GM19193 (cell line): ENCODE measurements around the gene UQCRH.

Experiments
- POLR2A ChIP-seq: IDR thresholded peaks from 4 replicates; pipeline ENCODE4 v1.6.1; 2011; ENCODE audit not compliant: insufficient read depth, insufficient read length; ENCODE audit errors: extremely low read depth

Gene UQCRH

GRCh38 chr1:46317323-46317722, 13.8 kb downstream of the UQCRH start:
- no peak for TF ChIP-seq POLR2A

DNA sequence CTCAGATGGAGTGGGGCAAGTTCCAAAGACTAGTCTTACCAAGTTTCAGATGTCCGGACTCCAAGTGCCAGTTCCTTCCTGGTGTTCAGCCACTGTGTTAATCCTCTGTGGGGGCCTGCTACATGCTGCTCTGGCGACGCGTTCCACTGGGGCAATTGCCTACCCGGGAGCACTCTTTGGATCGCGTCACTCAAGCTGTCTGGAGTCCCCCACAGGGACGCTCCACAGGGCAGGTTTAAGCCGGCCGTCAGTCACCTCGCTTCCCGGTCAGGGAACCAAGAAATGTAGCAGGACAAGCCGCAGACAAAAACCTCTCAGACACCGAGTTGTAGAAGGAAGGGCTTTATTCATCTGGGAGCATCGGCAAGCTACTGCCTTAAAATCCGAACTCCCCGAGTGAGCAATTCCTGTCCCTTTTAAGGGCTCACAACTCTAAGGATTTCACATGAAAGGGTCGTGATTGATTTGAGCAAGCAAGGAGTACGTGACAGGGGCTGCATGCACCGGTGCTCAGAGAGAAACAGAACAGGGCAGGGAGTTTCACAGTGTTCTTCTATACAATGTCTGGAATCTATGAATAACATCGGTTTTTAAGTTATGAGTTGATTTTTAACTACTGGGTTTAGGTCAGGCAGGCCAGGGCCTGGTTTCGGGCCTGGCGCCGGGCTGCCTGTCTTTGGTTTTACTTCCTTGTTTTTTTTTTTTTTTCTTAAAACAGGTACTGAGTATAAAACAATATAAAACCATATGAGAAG, 28.5 kb downstream of the UQCRH start:
- peak; percentile 49 for TF ChIP-seq POLR2A

- TF ChIP-seq POLR2A: peak; percentile 67
Measured at GRCh38 chr1:46333300-46334029, 30.0 kb downstream of the UQCRH start.

DNA sequence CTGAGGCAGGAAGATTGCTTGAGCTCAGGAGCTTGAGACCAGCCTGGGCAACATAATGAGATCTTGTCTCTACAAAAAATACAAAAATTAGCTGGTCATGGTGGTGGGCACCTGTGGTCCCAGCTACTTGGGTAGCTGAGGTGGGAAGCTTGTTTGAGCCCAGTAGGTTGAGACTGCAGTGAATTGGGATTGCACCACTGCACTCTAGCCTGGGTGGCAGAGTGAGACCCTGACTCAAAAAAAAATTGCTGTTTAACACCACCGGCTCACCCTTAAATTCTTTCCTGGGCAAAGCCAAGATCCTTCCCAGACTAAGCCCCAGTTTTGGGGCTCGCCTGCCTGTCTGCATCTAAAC, 30.5 kb downstream of the UQCRH start:
- peak; percentile 57 for TF ChIP-seq POLR2A

GRCh38 chr1:46335081-46335480, 31.6 kb downstream of the UQCRH start:
- TF ChIP-seq POLR2A: no peak

DNA sequence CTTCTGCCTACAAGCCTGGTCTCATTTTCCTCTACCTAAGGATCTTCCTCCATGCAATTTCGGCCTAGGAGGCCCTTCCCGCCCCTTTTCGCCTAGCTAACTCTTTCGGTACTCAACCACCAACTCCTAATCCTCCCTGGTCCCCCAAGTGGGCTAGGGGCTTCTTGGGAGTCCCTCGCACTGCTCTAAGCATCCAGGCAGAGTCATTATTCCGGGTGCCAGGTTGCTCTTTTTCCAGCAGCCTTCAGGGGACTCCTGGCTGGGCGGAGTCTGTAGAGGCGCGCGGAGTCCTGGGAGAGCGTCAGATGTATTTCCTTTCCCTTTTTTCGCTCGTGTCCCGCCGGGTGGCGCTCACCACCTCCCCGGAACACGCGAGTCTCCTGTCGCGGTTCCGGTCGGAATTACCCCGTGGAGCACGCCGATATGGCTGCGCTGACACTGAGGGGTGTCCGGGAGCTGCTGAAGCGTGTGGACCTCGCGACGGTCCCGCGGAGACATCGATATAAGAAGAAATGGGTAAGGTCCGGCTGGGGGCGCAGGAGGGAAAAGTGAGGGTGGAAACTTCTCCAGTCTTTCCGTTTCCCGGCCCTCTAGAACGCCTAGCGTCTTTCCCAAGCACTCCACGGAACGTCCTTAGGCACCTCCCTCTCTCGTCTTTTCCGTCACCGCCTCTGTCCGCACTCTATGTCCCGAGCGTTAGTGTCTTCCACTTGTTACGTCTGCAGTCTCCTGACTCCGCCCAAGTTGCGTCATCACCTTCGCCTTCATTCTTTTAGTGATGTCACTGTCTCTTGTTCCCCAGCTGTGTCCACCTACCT, 37.1 kb downstream of the UQCRH start, which contains the start of gene NSUN4:
NSUN4 (plus strand) TSS at position 404 of the 818 bp plus-strand sequence; CDS start at position 424, 20 bp downstream.
- peak; percentile 85 for TF ChIP-seq POLR2A

GRCh38 chr1:46341222-46342083, 38.0 kb downstream of the UQCRH start:
- no peak for TF ChIP-seq POLR2A

- TF ChIP-seq POLR2A: no peak
Measured at GRCh38 chr1:46342084-46342656, 38.7 kb downstream of the UQCRH start.

GRCh38 chr1:46342677-46343350, 39.3 kb downstream of the UQCRH start:
- TF ChIP-seq POLR2A: no peak

DNA sequence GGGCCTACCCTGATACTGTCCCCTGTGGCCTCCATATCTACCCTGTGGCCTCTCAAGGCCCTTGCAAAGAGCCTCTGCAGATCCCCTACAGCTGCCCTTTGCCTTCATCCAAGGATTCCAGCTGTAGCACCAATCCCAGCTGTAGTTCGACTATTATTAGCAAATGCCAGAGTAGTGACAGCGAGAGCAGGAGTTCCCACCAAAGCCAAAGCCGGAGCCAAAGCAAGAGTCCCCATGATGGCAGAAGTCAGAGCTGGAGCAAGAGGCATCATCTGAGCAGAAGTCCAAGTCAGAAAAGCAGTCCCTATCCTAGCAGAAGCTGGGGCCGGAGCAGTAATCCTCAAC, 39.8 kb downstream of the UQCRH start:
- no peak for TF ChIP-seq POLR2A

DNA sequence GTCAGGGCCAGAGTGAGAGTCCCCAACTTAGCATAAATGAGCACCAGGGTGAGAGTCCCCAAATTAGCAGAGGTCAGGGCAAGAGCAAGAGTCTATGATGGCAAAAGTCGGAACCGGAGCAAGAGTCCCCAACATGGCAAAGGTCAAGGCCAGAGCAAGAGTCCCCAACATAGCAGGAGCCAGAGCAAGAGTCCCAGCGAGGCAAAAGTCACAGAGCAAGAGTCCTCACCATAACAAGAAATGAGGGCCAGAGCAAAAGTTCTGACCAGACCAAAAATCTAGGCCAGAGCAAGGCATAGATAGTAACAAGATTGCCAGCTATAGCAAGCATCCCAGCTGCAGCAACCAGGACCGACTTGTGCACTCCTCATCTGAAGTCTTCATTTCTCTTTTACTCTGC, 40.2 kb downstream of the UQCRH start:
- no peak for TF ChIP-seq POLR2A

DNA sequence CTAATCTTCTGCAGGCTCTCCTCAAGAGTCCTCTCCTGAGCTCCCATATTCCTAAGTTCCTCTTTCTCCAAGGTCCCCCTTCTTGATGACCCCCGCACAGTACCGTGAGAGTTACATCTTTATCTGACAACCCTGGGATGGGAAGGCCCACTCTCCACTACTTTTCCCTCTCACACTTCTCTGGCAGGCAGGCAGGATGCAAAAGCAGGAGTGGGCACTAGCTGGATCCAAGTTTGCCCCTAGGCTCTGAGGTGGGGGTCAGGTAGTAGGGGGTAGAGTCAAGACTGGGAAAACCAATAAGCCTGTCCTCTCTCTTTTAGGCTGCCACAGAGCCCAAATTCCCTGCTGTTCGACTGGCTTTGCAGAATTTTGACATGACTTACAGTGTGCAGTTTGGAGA, 41.0 kb downstream of the UQCRH start:
- no peak for TF ChIP-seq POLR2A

GRCh38 chr1:46345281-46345680, 41.8 kb downstream of the UQCRH start:
- TF ChIP-seq POLR2A: no peak

DNA sequence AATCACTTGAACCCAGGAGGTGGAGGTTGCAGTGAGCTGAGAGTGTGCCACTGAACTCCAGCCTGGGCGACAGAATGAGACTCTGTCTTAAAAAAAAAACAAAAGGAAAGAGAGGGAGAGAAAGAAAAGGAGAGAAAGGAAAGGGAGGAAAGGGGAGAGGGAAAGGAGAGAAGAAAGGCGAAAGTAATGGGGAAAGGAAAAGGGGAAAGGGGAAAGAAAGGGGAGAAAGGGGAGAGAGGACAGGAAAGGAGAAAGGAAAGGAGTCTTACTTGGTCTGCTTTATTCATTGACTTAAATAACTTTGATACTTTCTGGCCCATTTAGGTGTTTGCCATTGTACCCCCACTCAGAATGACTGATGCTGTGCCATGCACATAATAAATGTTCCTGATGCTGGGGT, 48.9 kb downstream of the UQCRH start:
- TF ChIP-seq POLR2A: no peak
